ENCODE results near the gene SPP1.

The SPP1 gene

DNA sequence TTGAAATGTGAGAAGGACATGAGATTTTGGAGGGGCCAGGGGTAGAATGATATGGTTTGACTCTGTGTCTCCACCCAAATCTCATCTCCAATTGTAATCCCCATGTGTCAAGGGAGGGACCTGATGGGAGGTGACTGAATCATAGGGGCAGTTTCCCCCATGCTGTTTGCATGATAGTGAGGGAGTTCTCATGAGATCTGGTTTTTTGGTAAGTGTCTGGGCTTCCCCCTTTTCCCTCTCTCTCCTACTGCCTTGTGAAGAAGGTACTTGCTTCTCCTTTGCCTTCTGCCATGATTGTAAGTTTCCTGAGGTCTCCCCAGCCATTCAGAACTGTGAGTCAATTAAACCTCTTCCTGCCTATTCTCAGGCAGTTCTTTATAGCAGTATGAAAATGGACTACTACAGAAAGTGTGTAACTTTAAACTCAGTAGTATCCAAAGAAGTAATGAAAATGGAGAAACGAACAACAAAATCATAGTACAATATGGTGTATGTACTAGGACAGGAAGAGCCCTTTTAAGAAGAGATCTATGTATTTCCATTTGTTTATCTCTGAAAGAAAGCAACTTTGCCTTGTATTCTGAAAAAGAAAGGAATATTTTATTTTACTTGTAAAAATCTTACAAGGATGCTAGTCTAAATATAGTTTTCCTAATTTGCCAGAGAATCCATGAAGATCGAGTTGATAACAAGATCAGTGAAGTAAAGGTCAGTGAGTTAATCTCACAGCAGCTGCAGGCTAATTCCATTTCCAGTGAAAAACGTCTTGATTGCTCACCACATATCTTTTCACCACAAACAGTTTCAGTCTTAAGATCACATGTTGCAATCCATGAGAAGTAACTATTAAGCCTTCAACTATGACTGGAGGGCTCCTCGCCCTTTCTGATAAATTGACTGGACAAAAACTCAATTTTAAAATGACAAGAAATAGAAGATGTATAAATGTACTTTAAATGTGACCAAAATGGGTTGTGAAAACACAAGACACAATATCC, 52.4 kb downstream of the SPP1 start:
- peak; percentile 89 for DNase-seq

DNA sequence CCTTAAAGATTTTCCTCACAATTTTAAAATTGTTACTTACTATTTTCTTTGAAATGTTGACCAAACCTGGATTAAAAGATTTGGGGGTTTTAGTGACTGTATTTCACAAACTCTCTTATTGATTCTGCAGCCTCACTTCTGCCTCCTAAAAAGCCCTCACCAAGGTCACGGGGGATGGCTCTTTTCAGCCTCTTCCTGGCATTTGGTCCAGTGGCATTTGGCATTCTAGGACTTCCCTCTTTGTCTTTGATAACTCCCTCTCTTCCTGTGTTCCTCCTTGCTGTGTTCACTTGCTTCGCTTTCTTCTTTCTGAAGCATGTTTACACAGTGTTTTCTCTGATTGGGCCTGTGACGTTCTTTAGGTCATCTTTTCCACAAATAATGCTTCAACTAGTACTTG, 53.4 kb downstream of the SPP1 start:
- no peak for DNase-seq

DNA sequence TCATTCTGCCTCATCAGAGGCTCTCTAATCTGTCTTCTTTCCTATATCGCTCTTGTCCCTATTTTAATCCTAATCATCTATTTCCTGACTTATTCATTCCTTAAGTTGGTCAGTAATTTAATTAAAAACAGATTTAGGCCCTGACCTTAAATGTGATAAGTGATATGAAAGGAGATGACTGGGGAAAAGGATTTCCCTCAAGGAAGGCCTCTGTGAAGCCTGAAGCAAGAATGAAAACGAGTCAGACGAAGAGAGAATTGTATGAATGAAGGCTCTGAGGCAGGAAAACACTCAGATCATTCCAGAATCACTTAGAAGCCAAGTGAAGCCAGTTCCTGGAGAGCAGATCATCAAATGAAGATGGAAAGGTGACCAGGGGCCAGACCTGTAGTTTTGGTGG, 54.0 kb downstream of the SPP1 start:
- DNase-seq: no peak

DNA sequence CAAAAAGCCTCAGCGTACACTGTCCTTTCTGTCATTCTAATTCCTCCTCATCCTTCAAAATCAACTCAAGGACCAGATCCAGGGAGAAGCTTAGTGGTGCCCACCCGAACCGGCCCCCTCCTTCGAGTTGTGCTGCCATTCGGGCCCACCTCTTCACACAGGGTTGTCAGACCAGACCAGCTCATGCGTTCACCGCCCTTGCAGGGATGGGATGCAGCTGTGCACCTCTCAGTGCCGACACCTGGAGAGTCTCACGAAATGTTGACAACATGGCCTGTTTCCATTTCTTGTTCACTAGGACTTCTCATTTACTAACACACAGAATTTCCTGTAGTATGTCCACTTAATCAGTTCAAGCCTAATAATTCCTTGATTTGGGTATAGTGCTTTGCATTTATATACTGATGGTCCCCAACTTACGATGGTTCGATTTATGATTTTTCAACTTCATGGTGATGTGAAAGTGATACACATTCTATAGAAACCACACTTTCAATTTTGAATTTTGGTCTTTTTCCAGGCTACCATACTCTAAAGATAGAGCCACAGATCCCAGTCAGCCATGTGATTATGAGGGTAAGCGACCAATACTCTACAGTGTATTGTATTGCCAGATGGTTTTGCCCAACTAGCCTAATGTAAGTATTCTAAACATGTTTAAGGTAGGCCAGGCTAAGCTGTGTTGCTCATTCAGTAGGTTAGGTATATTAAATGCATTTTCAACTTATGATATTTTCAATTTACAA, 55.2 kb downstream of the SPP1 start:
- DNase-seq: no peak

Data from fibroblast of skin of right quadriceps (primary cell).